Neural cell (in vitro differentiated cells): ENCODE measurements around the gene BST1. TPM values are rescaled to one million over a fixed set of nuclear protein-coding genes. Genes with fewer than 3 reads are reported as not detected.

Source experiments
- H2AFZ ChIP-seq: fragments of 200-600, 300-800 bp; sonication (generic), shearing (Covaris generic); 2 replicates; pipeline ENCODE4 v1.6.0; 2014; ENCODE audit warnings: low read depth, mild to moderate bottlenecking, antibody characterized with exemption, low read length, moderate library complexity
- H3F3A ChIP-seq: fragments of 200-600 bp; shearing (Covaris generic); 2 replicates; pipeline ENCODE4 v1.6.1; 2016; ENCODE audit warnings: mild to moderate bottlenecking, moderate library complexity, mixed read lengths, antibody characterized with exemption, low read length; ENCODE audit not compliant: insufficient read depth, poor library complexity, severe bottlenecking
- H3K27ac ChIP-seq: fragments of 200-600, 300-800 bp; sonication (generic), shearing (Covaris generic); 2 replicates; pipeline ENCODE4 v1.5.1; 2014; ENCODE audit warnings: mild to moderate bottlenecking, low read length, moderate library complexity
- H3K27me3 ChIP-seq: fragments of 300-800, 200-600 bp; sonication (generic), shearing (Covaris generic); 2 replicates; pipeline ENCODE4 v1.6.0; 2014; ENCODE audit warnings: mild to moderate bottlenecking, low read depth, low read length, moderate library complexity; ENCODE audit not compliant: insufficient read depth
- H3K36me3 ChIP-seq: fragments of 300-800, 200-600 bp; sonication (generic), shearing (Covaris generic); 2 replicates; pipeline ENCODE4 v1.5.1; 2014; ENCODE audit warnings: mild to moderate bottlenecking, antibody characterized with exemption, low read length, moderate library complexity; ENCODE audit not compliant: insufficient read depth
- H3K4me2 ChIP-seq: fragments of 300-800, 200-600 bp; sonication (generic), shearing (Covaris generic); 2 replicates; pipeline ENCODE4 v1.6.0; 2014; ENCODE audit warnings: mild to moderate bottlenecking, low read length
- H3K4me3 ChIP-seq: fragments of 300-800, 200-600 bp; sonication (generic), shearing (Covaris generic); 2 replicates; pipeline ENCODE4 v1.5.1; 2014; ENCODE audit warnings: mild to moderate bottlenecking, low read length, moderate library complexity
- H3K79me2 ChIP-seq: fragments of 200-600 bp; shearing (Covaris generic); replicated peaks from 2 replicates; pipeline ENCODE4 v1.6.0; 2014; ENCODE audit warnings: mild to moderate bottlenecking, low read length, moderate library complexity; ENCODE audit not compliant: insufficient read depth
- H3K9ac ChIP-seq: fragments of 300-800, 200-600 bp; sonication (generic), shearing (Covaris generic); 2 replicates; pipeline ENCODE4 v1.6.1; 2016; ENCODE audit warnings: mild to moderate bottlenecking, low read length, mixed read lengths
- H3K9me2 ChIP-seq: fragments of 200-600 bp; shearing (Covaris generic); 2 replicates; pipeline ENCODE4 v1.6.1; 2016; ENCODE audit warnings: mild to moderate bottlenecking, low read length, mixed read lengths; ENCODE audit not compliant: insufficient read depth
- H3K9me3 ChIP-seq: fragments of 200-600, 300-800 bp; sonication (generic), shearing (Covaris generic); 2 replicates; pipeline ENCODE4 v1.6.1; 2016; ENCODE audit warnings: mild to moderate bottlenecking, mixed run types, low read length, moderate library complexity, mixed read lengths
- H4K20me1 ChIP-seq: fragments of 200-600 bp; shearing (Covaris generic); 2 replicates; pipeline ENCODE4 v1.6.1; 2016; ENCODE audit warnings: mild to moderate bottlenecking, mixed run types; ENCODE audit not compliant: insufficient read depth
- CTCF ChIP-seq: fragments of 450-650 bp; IDR thresholded peaks from 2 replicates; pipeline ENCODE4 v1.5.1; 2014; ENCODE audit warnings: antibody characterized with exemption, mild to moderate bottlenecking, moderate library complexity; ENCODE audit not compliant: poor library complexity, severe bottlenecking
- EP300 ChIP-seq: fragments of 450-650 bp; conservative IDR thresholded peaks from 2 replicates; pipeline ENCODE4 v1.6.1; 2014; ENCODE audit warnings: antibody characterized with exemption, mild to moderate bottlenecking, moderate library complexity; ENCODE audit not compliant: poor library complexity, severe bottlenecking
- EZH2 ChIP-seq: fragments of 200-600, 300-800 bp; shearing (Covaris generic), sonication (generic); IDR thresholded peaks from 2 replicates; pipeline ENCODE4 v1.6.1; 2014; ENCODE audit warnings: antibody characterized with exemption, low read length, borderline replicate concordance, mild to moderate bottlenecking; ENCODE audit not compliant: insufficient read depth, poor library complexity, severe bottlenecking
- MXI1 ChIP-seq: fragments of 450-650 bp; conservative IDR thresholded peaks from 2 replicates; pipeline ENCODE4 v1.6.1; 2014; ENCODE audit warnings: antibody characterized with exemption, mild to moderate bottlenecking; ENCODE audit not compliant: poor library complexity, severe bottlenecking
- POLR2AphosphoS5 ChIP-seq: IDR thresholded peaks from 2 replicates; pipeline ENCODE4 v1.6.1; 2012
- RAD21 ChIP-seq: fragments of 450-650 bp; conservative IDR thresholded peaks from 2 replicates; pipeline ENCODE4 v1.6.1; 2014; ENCODE audit warnings: antibody characterized with exemption, mild to moderate bottlenecking, moderate library complexity
- REST ChIP-seq: IDR thresholded peaks from 2 replicates; pipeline ENCODE4 v1.6.1; 2012; ENCODE audit warnings: borderline replicate concordance
- SMC3 ChIP-seq: fragments of 450-650 bp; conservative IDR thresholded peaks from 2 replicates; pipeline ENCODE4 v1.6.1; 2014; ENCODE audit warnings: antibody characterized with exemption, mild to moderate bottlenecking, moderate library complexity; ENCODE audit not compliant: poor library complexity
- TAF1 ChIP-seq: IDR thresholded peaks from 2 replicates; pipeline ENCODE4 v1.6.1; 2012; ENCODE audit warnings: low read depth
- polyA plus RNA-seq: library from polyadenylated mRNA; depleted of rRNA; stranded (reverse); fragments of >200 nt; gene quantifications from 2 replicates; pipeline ENCODE4 v1.2.3, GENCODE V29; 2014

The BST1 gene
- polyA plus RNA-seq, 1 donor from 2014 or later, result 1.6 TPM

GRCh38 chr4:15769202-15769601, 66.3 kb downstream of the BST1 start:
- Histone ChIP-seq H3K4me2 (no peak overlapping the region), H3K36me3 (no peaks in the 10 kb centered on the region), H3K27ac (no peak overlapping the region), H2AFZ (no peak overlapping the region), H3K9me3 (no peaks in the 10 kb centered on the region), H3K9ac (no peak overlapping the region), H3K79me2 (no peaks in the 10 kb centered on the region), H3K27me3 (no peaks in the 10 kb centered on the region), H3K9me2 (no peaks in the 10 kb centered on the region), H4K20me1 (no peaks in the 10 kb centered on the region), H3F3A (no peaks in the 10 kb centered on the region), H3K4me3 (no peak overlapping the region)
- TF ChIP-seq REST (no peak), EP300 (no peak), TAF1 (no peak), SMC3 (no peak), CTCF (no peak), POLR2AphosphoS5 (no peak), MXI1 (no peak), EZH2 (no peak), RAD21 (no peak)

GRCh38 chr4:15771216-15772058, 68.6 kb downstream of the BST1 start:
- Histone ChIP-seq H3K79me2 (no peaks in the 10 kb centered on the region), H2AFZ (no peak overlapping the region), H4K20me1 (no peaks in the 10 kb centered on the region), H3K36me3 (no peaks in the 10 kb centered on the region), H3K27ac (no peak overlapping the region), H3K4me2 (no peak overlapping the region), H3K9me2 (no peaks in the 10 kb centered on the region), H3K9ac (no peak overlapping the region), H3K9me3 (no peaks in the 10 kb centered on the region), H3K27me3 (no peaks in the 10 kb centered on the region), H3F3A (no peaks in the 10 kb centered on the region), H3K4me3 (no peak overlapping the region)
- TF ChIP-seq RAD21 (no peak), EZH2 (no peak), SMC3 (no peak), REST (no peak), MXI1 (no peak), EP300 (no peak), TAF1 (no peak), CTCF (no peak)
